GM12878 (cell line): ENCODE data around the gene CCM2.

Source experiments
- CTCF ChIP-seq, 3 experiments: IDR thresholded peaks in 2 of 3; conservative IDR thresholded peaks in 1 of 3; 2 replicates each; pipeline ENCODE4 v1.5.1; 2011; ENCODE audit warnings: low read depth in 3 of 3, low read length in 3 of 3, mild to moderate bottlenecking in 3 of 3, control low read depth in 2 of 3, moderate library complexity in 2 of 3, inconsistent platforms in 1 of 3, mixed read lengths in 1 of 3; ENCODE audit not compliant: control insufficient read depth in 2 of 3, insufficient read depth in 1 of 3; ENCODE audit errors: extremely low read depth in 1 of 3
- DPF2 ChIP-seq: fragments of 450-650 bp; IDR thresholded peaks from 2 replicates; pipeline ENCODE4 v1.6.1; 2017; ENCODE audit warnings: mild to moderate bottlenecking
- EZH2 ChIP-seq: IDR thresholded peaks from 2 replicates; pipeline ENCODE4 v1.6.1; 2012; ENCODE audit warnings: low read depth, mild to moderate bottlenecking, control low read depth, inconsistent platforms, low read length, borderline replicate concordance; ENCODE audit not compliant: control insufficient read depth
- RCOR1 ChIP-seq: conservative IDR thresholded peaks from 2 replicates; pipeline ENCODE4 v1.6.1; 2012; ENCODE audit warnings: low read depth, low read length, improper control_type of control experiment

- no peak for TF ChIP-seq RCOR1
- TF ChIP-seq EZH2, result no peak
- no peak for TF ChIP-seq CTCF (IDR thresholded peaks at IDR 0.05 in 2 of 3, conservative IDR thresholded peaks at IDR 0.05 in 1 of 3; ENCODE audit: control insufficient read depth in 2 of 3, extremely low read depth in 1 of 3, insufficient read depth in 1 of 3, low read depth in 3 of 3, low read length in 3 of 3)
- no peak for TF ChIP-seq DPF2
These were observed 71.5 kb downstream of the CCM2 start for GRCh38 chr7:45071528-45071927.
